GM21576 (cell line): ENCODE results near the gene ABHD13.
"Not testable (repeated sequence)": the region's sequence is repeated elsewhere in the genome, so short reads cannot be mapped to it uniquely, and the experiment has no call there.

Source experiments
- ATAC-seq: cut with Tn5 transposase; IDR thresholded peaks from one replicate; pipeline ENCODE4 v1.9.1; 2021; ENCODE audit warnings: mild to moderate bottlenecking, moderate library complexity; ENCODE audit not compliant: unreplicated experiment

Gene ABHD13

GRCh38 chr13:108218044-108218974 lies at the start of gene ABHD13:
Gene ABHD13, plus strand, starts transcription at chr13:108218392. Its CDS starts 10,827 bp downstream, at chr13:108229219.
- peak; percentile 71 for ATAC-seq

- ATAC-seq, result no peak
These were observed 49.3 kb upstream of the ABHD13 start for GRCh38 chr13:108168929-108169328.

- peak; percentile 74 for ATAC-seq
These were observed 41.4 kb upstream of the ABHD13 start for GRCh38 chr13:108176685-108177274.

GRCh38 chr13:108178078-108178477 lies 40.1 kb upstream of the ABHD13 start:
- ATAC-seq, result no peak

- ATAC-seq, result no peak
These were observed 35.5 kb upstream of the ABHD13 start for GRCh38 chr13:108182652-108183051.

GRCh38 chr13:108185223-108185622 lies 33.0 kb upstream of the ABHD13 start:
- ATAC-seq, result no peak

GRCh38 chr13:108188260-108188659 lies 29.9 kb upstream of the ABHD13 start:
- no peak for ATAC-seq

- no peak for ATAC-seq
These were observed 27.3 kb upstream of the ABHD13 start for GRCh38 chr13:108190897-108191296.

- no peak for ATAC-seq
These were observed 24.4 kb upstream of the ABHD13 start for GRCh38 chr13:108193806-108194205.

GRCh38 chr13:108194435-108194936 lies 23.7 kb upstream of the ABHD13 start:
- ATAC-seq, result no peak

GRCh38 chr13:108195146-108195545 lies 23.0 kb upstream of the ABHD13 start:
- no peak for ATAC-seq

GRCh38 chr13:108195861-108196260 lies 22.3 kb upstream of the ABHD13 start:
- ATAC-seq, result no peak

- no peak for ATAC-seq
These were observed 17.3 kb upstream of the ABHD13 start for GRCh38 chr13:108200781-108201398.

GRCh38 chr13:108210551-108210950 lies 7.6 kb upstream of the ABHD13 start:
- ATAC-seq, result no peak

- peak; percentile 51 for ATAC-seq
These were observed 5.3 kb upstream of the ABHD13 start for GRCh38 chr13:108212886-108213285.

GRCh38 chr13:108213946-108214345 lies 4.2 kb upstream of the ABHD13 start:
- no peak for ATAC-seq

- ATAC-seq, result no peak
These were observed 3.5 kb upstream of the ABHD13 start for GRCh38 chr13:108214441-108215271.

GRCh38 chr13:108215436-108215835 lies 2.8 kb upstream of the ABHD13 start, which contains the start of gene LIG4:
Gene LIG4, minus strand, starts transcription at chr13:108215536. Its CDS starts 4,268 bp downstream, at chr13:108211268.
- ATAC-seq, result peak; percentile 53

- ATAC-seq, result not testable (repeated sequence)
These were observed 717 bp upstream of the ABHD13 start for GRCh38 chr13:108217307-108218043.

GRCh38 chr13:108220041-108220440 lies 1.8 kb downstream of the ABHD13 start:
- peak; percentile 20 for ATAC-seq
